HCT116 (cell line): Measurements from ENCODE around the gene DCAF8L2. TPM values are rescaled to one million over a fixed set of nuclear protein-coding genes. Genes with fewer than 3 reads are reported as not detected.

Experiments used
- ATAC-seq: fragments of 200-7000 bp; cut with Tn5 transposase; 2 replicates; pipeline ENCODE4 v1.9.1; 2020; ENCODE audit warnings: mild to moderate bottlenecking, moderate library complexity
- BruUV-seq: library from RNA; stranded (reverse); fragments of 400-500 nt; replicated peaks from 2 replicates; lab custom pipeline; 2021; lab: Mats Ljungman, UMichigan
- CTCF ChIA-PET: fragments of 300-600 bp; sonication (Branson Sonifier 250); formaldehyde crosslinking; loops from one replicate; lab custom pipeline; 2021; ENCODE audit warnings: antibody characterized with exemption; lab: Charles Lee
- POLR2A ChIA-PET: fragments of 300-600, 350-600 bp; sonication (Branson Sonifier 250); formaldehyde crosslinking; loops from one replicate; lab custom pipeline; 2021; ENCODE audit warnings: antibody characterized with exemption; lab: Charles Lee
- RAD21 ChIA-PET, 2 experiments: fragments of 300-600 bp; sonication (Branson Sonifier 250); formaldehyde crosslinking; loops; one replicate each; lab custom pipeline; 2023; ENCODE audit warnings: low total read pairs in 2 of 2; ENCODE audit not compliant: uncharacterized antibody in 2 of 2, unreplicated experiment in 2 of 2, low non-redundant PET in 1 of 2; lab: Charles Lee
- DNase-seq: peaks from one replicate; pipeline ENCODE4 v3.0.0-alpha.2; 2010; ENCODE audit warnings: low read depth, low spot score
- H2AFZ ChIP-seq: fragments of 200-600 bp; shearing (Covaris generic), sonication (generic); 2 replicates; pipeline ENCODE4 v1.6.1; 2017; ENCODE audit warnings: low read depth, mixed run types, mixed read lengths, antibody characterized with exemption, low read length; ENCODE audit not compliant: poor library complexity, severe bottlenecking
- H3K27ac ChIP-seq: 2 replicates; pipeline ENCODE4 v1.5.1; 2012; ENCODE audit warnings: low read depth, low read length
- H3K27me3 ChIP-seq: fragments of 200-600 bp; sonication (generic); 2 replicates; pipeline ENCODE4 v1.6.1; 2016; ENCODE audit warnings: mixed run types, low read length, mixed read lengths; ENCODE audit not compliant: insufficient read depth
- H3K36me3 ChIP-seq, 2 experiments: fragments of 200-500 bp in 1 of 2; fragments of 200-600 bp in 1 of 2; sonication (Bioruptor generic) in 1 of 2; sonication (generic) in 1 of 2; 2 replicates each; pipeline versions ENCODE4 v1.5.1 to v1.6.1; 2014 to 2016; ENCODE audit warnings: low read length in 2 of 2, inconsistent platforms in 1 of 2, mixed read lengths in 1 of 2, mixed run types in 1 of 2; ENCODE audit not compliant: insufficient read depth in 2 of 2, control insufficient read depth in 1 of 2
- H3K4me1 ChIP-seq, 2 experiments: fragments of 200-600 bp in 1 of 2; sonication (generic) in 1 of 2; 2 replicates each; pipeline versions ENCODE4 v1.5.1 to v1.6.1; 2012 to 2017; ENCODE audit warnings: low read length in 2 of 2, inconsistent platforms in 1 of 2, mild to moderate bottlenecking in 1 of 2, mixed read lengths in 1 of 2, mixed run types in 1 of 2, moderate library complexity in 1 of 2; ENCODE audit not compliant: insufficient read depth in 2 of 2, control insufficient read depth in 1 of 2
- H3K4me2 ChIP-seq: fragments of 200-600 bp; sonication (generic); 2 replicates; pipeline ENCODE4 v1.6.1; 2017; ENCODE audit warnings: mixed run types, low read length, mixed read lengths
- H3K4me3 ChIP-seq, 2 experiments: fragments of 200-600 bp in 1 of 2; sonication (generic) in 1 of 2; replicated peaks in 1 of 2; 2 replicates each; pipeline ENCODE4 v1.5.1; 2011 to 2016; ENCODE audit warnings: low read length in 2 of 2, control low read depth in 1 of 2, low read depth in 1 of 2, mild to moderate bottlenecking in 1 of 2, mixed read lengths in 1 of 2, mixed run types in 1 of 2
- H3K79me2 ChIP-seq: fragments of 200-600 bp; sonication (generic); 2 replicates; pipeline ENCODE4 v1.6.1; 2017; ENCODE audit warnings: mild to moderate bottlenecking, mixed run types, low read length, moderate library complexity, mixed read lengths; ENCODE audit not compliant: insufficient read depth
- H3K9ac ChIP-seq: fragments of 200-600 bp; sonication (generic); 2 replicates; pipeline ENCODE4 v1.6.1; 2016; ENCODE audit warnings: low read length, mixed read lengths
- H3K9me2 ChIP-seq: fragments of 200-600 bp; sonication (generic), shearing (Covaris generic); 2 replicates; pipeline ENCODE4 v1.6.1; 2017; ENCODE audit warnings: mixed run types, mild to moderate bottlenecking, moderate library complexity; ENCODE audit not compliant: insufficient read depth
- H3K9me3 ChIP-seq, 2 experiments: fragments of 200-500 bp in 1 of 2; fragments of 200-600 bp in 1 of 2; sonication (Bioruptor generic) in 1 of 2; sonication (generic) in 1 of 2; 2 replicates each; pipeline ENCODE4 v1.6.1; 2014 to 2017; ENCODE audit warnings: low read length in 2 of 2, mixed read lengths in 2 of 2, inconsistent platforms in 1 of 2, low read depth in 1 of 2, mild to moderate bottlenecking in 1 of 2, mixed run types in 1 of 2, moderate library complexity in 1 of 2; ENCODE audit not compliant: control insufficient read depth in 1 of 2, insufficient read depth in 1 of 2
- H4K20me1 ChIP-seq: fragments of 200-600 bp; sonication (generic), shearing (Covaris generic); 2 replicates; pipeline ENCODE4 v1.6.1; 2017; ENCODE audit warnings: mixed run types, mild to moderate bottlenecking, moderate library complexity; ENCODE audit not compliant: insufficient read depth
- ATF3 ChIP-seq: IDR thresholded peaks from 2 replicates; pipeline ENCODE4 v1.6.1; 2012
- CTCF ChIP-seq, 3 experiments: fragments of 200-600 bp in 1 of 3; sonication (generic) in 1 of 3; IDR thresholded peaks in 2 of 3; conservative IDR thresholded peaks in 1 of 3; 2 replicates each; pipeline ENCODE4 v1.5.1; 2012 to 2017; ENCODE audit warnings: low read depth in 2 of 3, low read length in 2 of 3, antibody characterized with exemption in 1 of 3, borderline replicate concordance in 1 of 3, control low read depth in 1 of 3, mild to moderate bottlenecking in 1 of 3, mixed read lengths in 1 of 3, mixed run types in 1 of 3, moderate library complexity in 1 of 3; ENCODE audit not compliant: insufficient read depth in 1 of 3
- ELF1 ChIP-seq: IDR thresholded peaks from 2 replicates; pipeline ENCODE4 v1.6.1; 2012; ENCODE audit warnings: low read depth, borderline replicate concordance
- EZH2 ChIP-seq: fragments of 200-600 bp; sonication (generic); IDR thresholded peaks from 2 replicates; pipeline ENCODE4 v1.6.1; 2017; ENCODE audit warnings: antibody characterized with exemption, mixed run types
- EZH2phosphoT487 ChIP-seq: fragments of 200-600 bp; IDR thresholded peaks from 2 replicates; pipeline ENCODE4 v1.6.1; 2018; ENCODE audit warnings: antibody characterized with exemption, borderline replicate concordance
- FOSL1 ChIP-seq: IDR thresholded peaks from 2 replicates; pipeline ENCODE4 v1.6.1; 2012; ENCODE audit warnings: low read depth
- MAX ChIP-seq: IDR thresholded peaks from 2 replicates; pipeline ENCODE4 v1.6.1; 2012
- POLR2A ChIP-seq: IDR thresholded peaks from 2 replicates; pipeline ENCODE4 v1.7.0; 2011; ENCODE audit warnings: borderline replicate concordance; ENCODE audit not compliant: insufficient read depth, insufficient read length; ENCODE audit errors: extremely low read depth
- POLR2AphosphoS5 ChIP-seq: IDR thresholded peaks from 2 replicates; pipeline ENCODE4 v1.6.1; 2011; ENCODE audit warnings: mild to moderate bottlenecking, low read depth, low read length, moderate library complexity
- REST ChIP-seq: IDR thresholded peaks from 2 replicates; pipeline ENCODE4 v1.6.1; 2012; ENCODE audit warnings: low read depth
- SP1 ChIP-seq: IDR thresholded peaks from 2 replicates; pipeline ENCODE4 v1.6.1; 2012; ENCODE audit warnings: low read depth
- TCF7L2 ChIP-seq: IDR thresholded peaks from 2 replicates; pipeline ENCODE4 v1.7.0; 2011; ENCODE audit warnings: borderline replicate concordance, inconsistent platforms; ENCODE audit not compliant: insufficient read depth, insufficient read length; ENCODE audit errors: extremely low read depth
- ZFX ChIP-seq: fragments of 450-650 bp; IDR thresholded peaks from 2 replicates; pipeline ENCODE4 v1.6.1; 2017
- ZNF274 ChIP-seq: fragments of 200-500 bp; sonication (Bioruptor generic); IDR thresholded peaks from 2 replicates; pipeline ENCODE4 v1.6.1; 2014; ENCODE audit warnings: mild to moderate bottlenecking, low read depth, low read length, inconsistent platforms
- intact Hi-C: fragments of 100-400 bp; cut with micrococcal nuclease; formaldehyde crosslinking; loops from 2 replicates; pipeline ENCODE4 v1.10.0; 2022
- total RNA-seq: library from RNA; stranded (reverse); gene quantifications from one replicate; pipeline ENCODE4 v1.2.1, GENCODE V29; 2021; ENCODE audit not compliant: unreplicated experiment

Gene DCAF8L2
- total RNA-seq, 1 experiment from 2014 or later, result not detected

GRCh38 chrX:27600686-27601085, 10.5 kb downstream of the DCAF8L2 start:
- H3K27ac ChIP-seq, result no peak overlapping the region
- ChIA-PET RAD21 (no interaction called here), POLR2A (no interaction called here), CTCF (no interaction called here)
- no peak overlapping the region for H3K4me2 ChIP-seq
- no peaks in the 10 kb centered on the region for H3K9me3 ChIP-seq
- H3K4me1 ChIP-seq, result no peaks in the 10 kb centered on the region
- DNase-seq (no peak), ATAC-seq (no peak)
- no peak overlapping the region for H3K9ac ChIP-seq
- no peak overlapping the region for H2AFZ ChIP-seq
- intact Hi-C loops, result no loop called here
- no peaks in the 10 kb centered on the region for H4K20me1 ChIP-seq
- H3K36me3 ChIP-seq, result no peaks in the 10 kb centered on the region
- H3K9me2 ChIP-seq, result no peaks in the 10 kb centered on the region
- no peaks in the 10 kb centered on the region for H3K27me3 ChIP-seq
- H3K79me2 ChIP-seq, result no peaks in the 10 kb centered on the region
- no TSS peak for BruUV-seq
- TF ChIP-seq TCF7L2, result no peak
- no peak for TF ChIP-seq ELF1
- TF ChIP-seq REST, result no peak
- TF ChIP-seq ZNF274, result no peak
- H3K4me3 ChIP-seq, result no peak overlapping the region

- RAD21 ChIA-PET, result no interaction called here
- Histone ChIP-seq H3K27ac (no peak overlapping the region), H4K20me1 (no peaks in the 10 kb centered on the region), H3K79me2 (no peaks in the 10 kb centered on the region), H3K4me3 (no peak overlapping the region), H3K4me1 (no peaks in the 10 kb centered on the region), H3K9me2 (no peaks in the 10 kb centered on the region), H3K36me3 (no peaks in the 10 kb centered on the region), H2AFZ (no peak overlapping the region), H3K9ac (no peak overlapping the region), H3K4me2 (no peak overlapping the region), H3K27me3 (no peaks in the 10 kb centered on the region), H3K9me3 (no peaks in the 10 kb centered on the region)
- no TSS peak for BruUV-seq
- DNase-seq (no peak), ATAC-seq (no peak)
- TF ChIP-seq MAX (no peak), ZFX (no peak), CTCF (IDR thresholded peaks at IDR 0.05 in 2 of 3, conservative IDR thresholded peaks at IDR 0.05 in 1 of 3; ENCODE audit: borderline replicate concordance in 1 of 3, insufficient read depth in 1 of 3, low read depth in 2 of 3, low read length in 2 of 3) (no peak), ZNF274 (no peak), EZH2 (no peak), POLR2AphosphoS5 (no peak), SP1 (no peak), EZH2phosphoT487 (no peak), ATF3 (no peak), FOSL1 (no peak), POLR2A (no peak)
- intact Hi-C loops, result no loop called here
- CTCF ChIA-PET, result interaction anchor here (2.0 kb wide), 1 partner anchor 11 kb away, joined by 5 read pairs; no protein-coding TSS in a partner anchor
- POLR2A ChIA-PET, result no interaction called here
Observed at GRCh38 chrX:27608671-27609070, 18.5 kb downstream of the DCAF8L2 start.
